HEK293 (cell line): Measurements from ENCODE around the gene PAK1.

Source experiments
- CTCF ChIP-seq: fragments of 450-650 bp; formaldehyde crosslinking; IDR thresholded peaks from 2 replicates; pipeline ENCODE4 v1.5.1; 2016; ENCODE audit warnings: missing biosample characterization, missing genetic modification characterization
- PATZ1 ChIP-seq: fragments of 450-650 bp; formaldehyde crosslinking; IDR thresholded peaks from 2 replicates; pipeline ENCODE4 v1.5.1; 2016; ENCODE audit warnings: missing biosample characterization, missing genetic modification characterization
- PRDM1 ChIP-seq: fragments of 450-650 bp; formaldehyde crosslinking; IDR thresholded peaks from 2 replicates; pipeline ENCODE4; 2016; ENCODE audit warnings: missing biosample characterization, missing genetic modification characterization
- ZBTB48 ChIP-seq: fragments of 450-650 bp; formaldehyde crosslinking; IDR thresholded peaks from 2 replicates; pipeline ENCODE4 v1.5.1; 2016; ENCODE audit warnings: missing biosample characterization, missing genetic modification characterization

- no peak for TF ChIP-seq CTCF
- TF ChIP-seq ZBTB48, result no peak
- no peak for TF ChIP-seq PATZ1 (tag by site-specific recombination)
- TF ChIP-seq PRDM1 (tag by site-specific recombination), result no peak
Observed at GRCh38 chr11:77422687-77423086, 51.2 kb downstream of the PAK1 start.
